K562 (cell line): ENCODE measurements around the gene CRIP1. TPM values are rescaled to one million over a fixed set of nuclear protein-coding genes. Genes with fewer than 3 reads are reported as not detected.

ENCODE experiments used
- AFF4 ChIP-seq: sonication (generic); formaldehyde crosslinking; IDR thresholded peaks from 2 replicates; pipeline ENCODE4 v1.8.0; 2023; ENCODE audit warnings: mild to moderate bottlenecking, missing genetic modification reagents
- ARID2 ChIP-seq: fragments of 450-650 bp; IDR thresholded peaks from 2 replicates; pipeline ENCODE4 v1.6.1; 2017; ENCODE audit warnings: antibody characterized with exemption, mild to moderate bottlenecking
- CBX8 ChIP-seq: fragments of 200-600 bp; sonication (generic); IDR thresholded peaks from 2 replicates; pipeline ENCODE4 v1.6.1; 2012; ENCODE audit warnings: borderline replicate concordance, mixed run types, low read depth, mild to moderate bottlenecking, moderate library complexity, mixed read lengths, low read length, control low read depth, inconsistent platforms; ENCODE audit not compliant: poor library complexity, severe bottlenecking; ENCODE audit errors: extremely low read depth
- IRF9 ChIP-seq: fragments of 450-650 bp; IDR thresholded peaks from 2 replicates; pipeline ENCODE4 v1.6.1; 2016; ENCODE audit warnings: missing biosample characterization, missing genetic modification characterization
- KDM4B ChIP-seq, 2 experiments: fragments of 450-650 bp in 1 of 2; sonication (generic) in 1 of 2; IDR thresholded peaks; 2 replicates each; pipeline ENCODE4 v1.6.1; 2016 to 2017; ENCODE audit warnings: borderline replicate concordance in 2 of 2, antibody characterized with exemption in 1 of 2, low read depth in 1 of 2, mild to moderate bottlenecking in 1 of 2
- MIER1 ChIP-seq: fragments of 450-650 bp; IDR thresholded peaks from 2 replicates; pipeline ENCODE4 v1.6.1; 2016; ENCODE audit warnings: antibody characterized with exemption, mild to moderate bottlenecking, low read depth
- MXI1 ChIP-seq: IDR thresholded peaks from 2 replicates; pipeline ENCODE4 v1.6.1; 2011; ENCODE audit warnings: low read depth, mild to moderate bottlenecking, improper control_type of control experiment, low read length
- NR3C1 ChIP-seq: sonication (generic); formaldehyde crosslinking; IDR thresholded peaks from 2 replicates; pipeline ENCODE4 v1.8.1; 2022; ENCODE audit warnings: missing genetic modification reagents
- PML ChIP-seq: IDR thresholded peaks from 2 replicates; pipeline ENCODE4 v1.6.1; 2012; ENCODE audit warnings: low read length, inconsistent platforms
- PRDM10 ChIP-seq: fragments of 450-650 bp; IDR thresholded peaks from 2 replicates; pipeline ENCODE4 v1.6.1; 2018; ENCODE audit not compliant: partially characterized antibody
- PURB ChIP-seq: sonication (generic); formaldehyde crosslinking; IDR thresholded peaks from 2 replicates; pipeline ENCODE4 v1.9.0; 2021; ENCODE audit warnings: low read depth, mild to moderate bottlenecking, missing genetic modification reagents
- SIRT6 ChIP-seq: IDR thresholded peaks from one replicate; pipeline ENCODE4 v1.6.1; 2012; ENCODE audit warnings: low read depth, mild to moderate bottlenecking, control low read depth, inconsistent platforms, low read length, moderate library complexity
- STAT5B ChIP-seq: fragments of 250-450 bp; sonication (Bioruptor Pico); IDR thresholded peaks from 2 replicates; pipeline ENCODE4 v1.8.0; 2021; ENCODE audit warnings: mild to moderate bottlenecking, inconsistent platforms
- SUPT5H ChIP-seq: fragments of 450-650 bp; IDR thresholded peaks from 2 replicates; pipeline ENCODE4 v1.6.1; 2016
- ZNF232 ChIP-seq: sonication (generic); formaldehyde crosslinking; IDR thresholded peaks from 2 replicates; pipeline ENCODE4 v1.8.0; 2022; ENCODE audit warnings: mild to moderate bottlenecking, missing genetic modification reagents
- ZNF431 ChIP-seq: sonication (generic); formaldehyde crosslinking; IDR thresholded peaks from 2 replicates; pipeline ENCODE4 v1.8.0; 2022; ENCODE audit warnings: mild to moderate bottlenecking, missing genetic modification reagents
- ZNF445 ChIP-seq: fragments of 250-450 bp; sonication (Bioruptor Pico); IDR thresholded peaks from 2 replicates; pipeline ENCODE4 v1.4.0; 2020; ENCODE audit warnings: low read depth, mild to moderate bottlenecking, moderate library complexity
- ZNF449 ChIP-seq: fragments of 250-450 bp; sonication (Bioruptor Pico); IDR thresholded peaks from 2 replicates; pipeline ENCODE4 v1.8.0; 2022; ENCODE audit warnings: moderate library complexity, mild to moderate bottlenecking, inconsistent platforms
- polyA plus RNA-seq, 8 experiments: library from polyadenylated mRNA; depleted of rRNA in 4 of 8; stranded (reverse) in 5 of 8; unstranded in 3 of 8; fragments of >200 nt; fragmentation: Nextera tagmentation in 2 of 8; fragmentation: Illumina TruSeq in 1 of 8; extraction: Ambion mirVana in 2 of 8; extraction: Trizol in 1 of 8; gene quantifications; 2 replicates each; pipeline versions ENCODE4 v1.2.1 to v1.2.3, GENCODE V29; 2011 to 2014; ENCODE audit warnings: inconsistent platforms in 1 of 8, missing spikeins in 1 of 8
- total RNA-seq, 7 experiments: library from RNA; depleted of rRNA in 6 of 7; stranded (reverse); fragments of >200 nt in 6 of 7; fragmentation: Illumina TruSeq in 2 of 7; extraction: Trizol in 2 of 7; gene quantifications; 2 replicates each; pipeline versions ENCODE4 v1.2.1 to v1.2.3, GENCODE V29; 2011 to 2021; ENCODE audit warnings: low replicate concordance in 1 of 7

CRIP1 gene
- total and polyA plus RNA-seq, 9 of the 15 experiments (the other 6 are each of a cell fraction or from before 2014, with no cell fraction given), result 0.11 to 0.58 (median 0.14) TPM; not detected in 6

GRCh38 chr14:105490572-105491365 is 4.1 kb downstream of the CRIP1 start, which contains the start of gene TEDC1 (continued):
- TF ChIP-seq CBX8, result no peak
- TF ChIP-seq ZNF449 (CRISPR knock-in tag), result no peak
- TF ChIP-seq AFF4 (CRISPR knock-in tag), result no peak
- no peak for TF ChIP-seq ZNF232
- TF ChIP-seq ZNF445 (CRISPR knock-in tag), result no peak
- TF ChIP-seq ZNF431 (CRISPR knock-in tag), result no peak
- TF ChIP-seq NR3C1 (CRISPR knock-in tag), result no peak
- TF ChIP-seq IRF9 (tag), result no peak
- no peak for TF ChIP-seq ARID2
- no peak for TF ChIP-seq MIER1
- 0 out of 2 replicates have a peak, but pooled peaks have one; percentile 29 for TF ChIP-seq PML
- TF ChIP-seq KDM4B (IDR thresholded peaks at IDR 0.05; ENCODE audit: borderline replicate concordance in 2 of 2, low read depth in 1 of 2), result no peak
- no peak for TF ChIP-seq STAT5B (CRISPR knock-in tag)
- TF ChIP-seq SUPT5H, result no peak
- TF ChIP-seq SIRT6, result no peak
- no peak for TF ChIP-seq PRDM10
- TF ChIP-seq PURB (CRISPR knock-in tag), result no peak
- TF ChIP-seq MXI1, result 0 out of 2 replicates have a peak, but pooled peaks have one; percentile 31
